Naive thymus-derived CD8-positive, alpha-beta T cell (primary cell): ENCODE results near the gene RAD51B. TPM values are rescaled to one million over a fixed set of nuclear protein-coding genes. Genes with fewer than 3 reads are reported as not detected.

Source experiments
- ATAC-seq, 2 donors: fragments of 150-1000 bp; cut with Tn5 transposase in 1 of 2; sonication (Bioruptor Pico), chemical (Tn5 transposase) in 1 of 2; 1 replicate in 1 of 2; 2 replicates in 1 of 2; pipeline ENCODE4 v1.10.0; 2021; ENCODE audit warnings: mild to moderate bottlenecking in 2 of 2, moderate library complexity in 2 of 2
- POLR2A ChIA-PET: fragments of 350-600 bp; sonication (Branson Sonifier 250); formaldehyde crosslinking; loops from one replicate; lab custom pipeline; 2021; ENCODE audit warnings: antibody characterized with exemption; lab: Charles Lee
- DNase-seq, 10 donors: peaks; one replicate each; pipeline versions ENCODE4 v3.0.0 to v3.0.0-alpha.2; 2020 to 2022
- H3K27ac Mint-ChIP-seq, 10 donors: one replicate each; pipeline ENCODE4 v1.8.0; 2020 to 2022; ENCODE audit warnings: mild to moderate bottlenecking in 10 of 10, mixed read lengths in 10 of 10, moderate library complexity in 4 of 10, inconsistent platforms in 1 of 10
- H3K27me3 Mint-ChIP-seq, 5 donors: one replicate each; pipeline ENCODE4 v1.8.0; 2021 to 2022; ENCODE audit warnings: mixed read lengths in 5 of 5
- H3K36me3 Mint-ChIP-seq, 3 donors: one replicate each; pipeline ENCODE4 v1.8.0; 2020 to 2022; ENCODE audit warnings: mixed read lengths in 3 of 3, mild to moderate bottlenecking in 2 of 3, inconsistent platforms in 1 of 3
- H3K4me1 Mint-ChIP-seq, 4 donors: one replicate each; pipeline ENCODE4 v1.8.0; 2021 to 2022; ENCODE audit warnings: mixed read lengths in 4 of 4
- H3K4me3 Mint-ChIP-seq, 10 donors: one replicate each; pipeline ENCODE4 v1.8.0; 2020 to 2022; ENCODE audit warnings: mild to moderate bottlenecking in 10 of 10, mixed read lengths in 10 of 10, moderate library complexity in 6 of 10, inconsistent platforms in 1 of 10
- H3K9me3 Mint-ChIP-seq, 9 donors: one replicate each; pipeline ENCODE4 v1.8.0; 2020 to 2022; ENCODE audit warnings: mixed read lengths in 9 of 9, mild to moderate bottlenecking in 3 of 9, inconsistent platforms in 1 of 9, moderate library complexity in 1 of 9
- polyA plus RNA-seq, 3 donors: library from polyadenylated mRNA; unstranded; fragments of 300-500 nt; fragmentation: Illumina TruSeq; gene quantifications; one replicate each; pipeline ENCODE4 v1.2.3, GENCODE V29; 2021
- total RNA-seq, 8 experiments: library from RNA in 2 of 8; stranded (reverse) in 2 of 8; gene quantifications; one replicate each; pipeline ENCODE4 v1.2.3 and lab custom pipeline; 2021 to 2026

Gene RAD51B
- total and polyA plus RNA-seq, 5 experiments from 2014 or later = 15.1 to 30.0 (median 26.4) TPM

DNA sequence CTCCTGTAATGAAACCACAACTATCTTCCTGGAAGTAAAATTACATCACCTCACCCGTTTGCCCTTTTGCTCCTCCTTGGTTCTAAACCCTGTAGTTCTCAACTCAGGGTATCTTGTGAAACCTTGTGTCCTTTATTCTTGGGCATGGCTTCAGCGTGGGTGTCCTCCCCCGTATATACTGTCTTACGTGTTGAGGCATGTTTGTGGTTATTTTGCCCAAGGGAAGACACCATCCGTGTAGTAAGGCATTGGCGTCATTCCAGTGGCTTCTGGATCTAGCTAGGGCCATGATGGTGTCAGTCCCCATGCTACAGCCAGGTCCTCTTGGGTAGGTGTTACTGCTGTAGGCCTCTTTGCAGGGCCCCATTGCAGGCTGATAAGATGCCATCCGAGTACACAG, 857.9 kb downstream of the RAD51B start:
- H3K27ac Mint-ChIP-seq = peak overlapping the region in 2 of 10 donors; percentile 23 to 49
- H3K9me3 Mint-ChIP-seq = no peaks in the 10 kb centered on the region
- POLR2A ChIA-PET = interaction anchor here (0.5 to 1.7 kb wide), 5 partner anchors 16 to 393 kb away, joined by 3 to 4 read pairs (median 3); partner anchors contain the start of gene ZFP36L1
- H3K4me1 Mint-ChIP-seq = peaks cover 12 to 42% (median 24%) of the 10 kb centered on the region in 4 donors
- no peaks in the 10 kb centered on the region for H3K27me3 Mint-ChIP-seq
- H3K4me3 Mint-ChIP-seq = no peak overlapping the region
- H3K36me3 Mint-ChIP-seq = no peaks in the 10 kb centered on the region
- ATAC-seq (no peak), DNase-seq (no peak)

DNA sequence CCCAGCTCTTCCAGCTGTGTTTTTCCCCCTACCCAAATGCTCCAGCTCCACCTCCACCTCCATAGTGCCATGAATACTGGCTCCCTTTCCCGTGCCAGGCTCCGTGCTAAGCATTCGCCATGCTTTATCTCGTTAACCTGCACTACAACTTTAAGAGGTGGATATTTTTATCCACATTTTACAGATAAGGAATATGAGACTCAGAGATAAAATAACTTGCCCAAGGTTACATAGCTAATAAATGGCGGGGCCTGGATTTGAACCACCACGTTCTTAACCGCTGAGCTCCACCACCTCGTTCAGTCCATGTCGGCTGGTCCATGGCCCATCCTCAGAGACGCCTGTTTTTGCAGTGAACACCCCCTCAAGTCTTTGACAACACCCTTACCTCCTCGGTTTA, 858.3 kb downstream of the RAD51B start:
- Mint-ChIP-seq H3K27me3 (no peaks in the 10 kb centered on the region), H3K4me3 (no peak overlapping the region), H3K36me3 (no peaks in the 10 kb centered on the region), H3K4me1 (peaks cover 13 to 42% (median 27%) of the 10 kb centered on the region in 4 donors), H3K9me3 (no peaks in the 10 kb centered on the region), H3K27ac (peak overlapping the region in 3 of 10 donors; percentile 6 to 48 (median 18))
- POLR2A ChIA-PET = interaction anchor here (0.5 to 1.0 kb wide), 5 partner anchors 104 to 393 kb away, joined by 3 to 4 read pairs (median 3); partner anchors contain the start of gene ZFP36L1
- ATAC-seq = no peak
- no peak for DNase-seq

DNA sequence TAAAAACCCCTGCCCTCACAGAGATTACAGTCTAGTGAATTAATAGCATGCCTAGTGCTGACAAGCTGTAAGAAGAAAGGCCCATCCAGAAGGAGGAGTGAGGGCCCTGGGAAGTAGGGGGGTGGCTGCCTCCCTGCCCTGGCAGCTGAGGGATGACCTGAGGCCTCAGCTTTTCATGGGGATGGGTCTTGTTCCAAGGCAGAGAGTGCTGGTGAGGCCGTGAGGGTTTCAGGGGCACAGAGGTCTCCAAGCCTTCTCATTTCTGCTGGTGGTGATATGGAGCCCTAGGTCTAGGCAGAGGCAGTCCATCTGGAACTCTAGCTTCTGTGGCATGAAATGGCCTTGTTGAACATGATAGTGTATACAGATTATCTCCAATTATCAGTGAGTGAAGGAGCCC, 858.9 kb downstream of the RAD51B start:
- POLR2A ChIA-PET = interaction anchor here (0.5 to 0.9 kb wide), 3 partner anchors 104 to 172 kb away, joined by 3 to 4 read pairs (median 3); partner anchors contain the start of gene ZFP36L1
- H3K36me3 Mint-ChIP-seq = no peaks in the 10 kb centered on the region
- no peaks in the 10 kb centered on the region for H3K9me3 Mint-ChIP-seq
- no peak for DNase-seq
- no peak for ATAC-seq
- H3K27ac Mint-ChIP-seq = peak overlapping the region in 3 of 10 donors; percentile 8 to 72 (median 48)
- no peaks in the 10 kb centered on the region for H3K27me3 Mint-ChIP-seq
- H3K4me3 Mint-ChIP-seq = no peak overlapping the region
- peaks cover 16 to 46% (median 33%) of the 10 kb centered on the region in 4 donors for H3K4me1 Mint-ChIP-seq

DNA sequence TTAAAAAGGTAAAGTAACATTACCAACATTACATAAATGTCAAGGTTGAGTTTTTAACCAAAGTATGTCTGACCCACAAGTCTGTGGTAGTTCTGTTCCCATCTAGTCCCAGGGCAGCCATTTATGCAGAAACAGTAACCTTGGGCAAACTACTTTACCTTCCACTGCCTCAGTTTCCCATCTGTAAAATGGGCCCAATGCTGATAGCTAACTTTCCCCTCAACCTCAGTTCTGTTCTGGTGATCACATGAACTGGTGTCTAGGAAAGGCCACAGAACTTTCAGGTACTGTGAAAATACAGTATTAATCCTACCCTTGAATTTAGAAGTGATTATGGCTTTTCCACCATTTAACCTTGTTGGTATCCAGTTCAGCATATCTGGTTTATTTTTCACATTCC, 859.7 kb downstream of the RAD51B start:
- Mint-ChIP-seq H3K36me3 (no peaks in the 10 kb centered on the region), H3K9me3 (no peaks in the 10 kb centered on the region), H3K4me1 (peaks cover 16 to 55% (median 40%) of the 10 kb centered on the region in 4 donors), H3K27me3 (no peaks in the 10 kb centered on the region), H3K27ac (peak overlapping the region in 1 of 10 donors; percentile 68), H3K4me3 (peak overlapping the region in 1 of 10 donors; percentile 19)
- DNase-seq (no peak), ATAC-seq (no peak)
- POLR2A ChIA-PET = no interaction called here

DNA sequence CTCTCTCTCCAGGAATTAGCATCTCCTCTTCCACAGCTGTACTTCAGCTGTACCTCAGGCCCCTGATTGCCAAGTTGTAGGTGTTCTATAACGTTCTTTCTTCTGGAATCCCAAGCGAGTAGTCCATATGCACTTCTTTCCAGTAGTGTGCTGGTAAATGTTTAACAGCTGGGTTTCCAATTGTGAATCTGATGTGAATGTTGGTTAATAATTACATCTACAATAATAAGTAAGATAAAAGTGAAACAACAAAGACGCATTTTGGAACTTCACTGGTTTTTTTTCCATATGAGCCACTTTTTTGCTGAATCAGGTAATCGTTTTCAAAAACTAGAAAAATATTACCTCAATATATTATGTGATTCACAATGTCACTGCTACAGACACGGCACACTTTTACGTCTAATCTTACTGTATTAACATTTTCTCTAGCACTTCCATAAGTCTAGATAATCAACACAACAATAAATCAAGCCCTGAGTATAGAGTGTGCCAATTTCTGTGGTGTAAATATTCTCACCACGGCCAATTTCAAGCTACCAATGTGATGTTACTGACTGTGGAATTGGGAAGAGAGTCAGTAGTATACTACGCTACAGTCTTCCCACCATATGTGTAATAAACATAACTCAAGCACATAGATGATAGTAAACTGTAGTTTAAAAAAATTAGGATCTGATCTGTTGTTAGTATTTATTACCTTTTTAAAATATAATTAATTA, 860.3 kb downstream of the RAD51B start:
- Mint-ChIP-seq H3K36me3 (no peaks in the 10 kb centered on the region), H3K27me3 (no peaks in the 10 kb centered on the region), H3K9me3 (no peaks in the 10 kb centered on the region), H3K27ac (peak overlapping the region in 4 of 10 donors; percentile 11 to 98 (median 44)), H3K4me3 (no peak overlapping the region), H3K4me1 (peaks cover 20 to 61% (median 46%) of the 10 kb centered on the region in 4 donors)
- ATAC-seq (no peak), DNase-seq (no peak)
- POLR2A ChIA-PET = interaction anchor here (0.9 kb wide), 1 partner anchor 136 kb away, joined by 3 read pairs; no protein-coding TSS in a partner anchor

DNA sequence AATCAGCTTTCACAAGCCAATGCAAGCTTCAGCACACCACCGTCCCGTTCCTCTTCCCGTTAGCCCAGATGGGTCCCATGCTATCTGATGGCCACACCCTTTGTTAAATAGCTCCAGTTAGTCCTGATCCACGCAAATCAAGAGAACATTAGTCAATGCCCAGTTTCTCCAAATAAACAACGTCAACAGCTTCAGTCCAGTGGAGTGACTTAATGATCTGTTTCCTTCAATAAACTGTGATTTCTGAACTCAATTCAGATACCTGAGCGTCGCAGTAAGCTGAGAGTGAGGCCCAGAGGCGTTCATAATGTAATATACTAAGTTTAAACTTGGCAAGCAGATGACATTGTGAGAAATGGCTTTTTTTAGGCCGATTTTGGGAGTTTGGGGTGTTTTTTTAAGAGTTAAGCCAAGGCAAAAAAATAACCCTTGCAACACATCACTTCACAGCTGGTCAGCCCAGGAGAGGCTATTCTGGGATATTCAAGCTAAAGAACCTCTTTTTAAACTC, 861.0 kb downstream of the RAD51B start:
- DNase-seq = no peak
- no peak overlapping the region for H3K4me3 Mint-ChIP-seq
- no peaks in the 10 kb centered on the region for H3K9me3 Mint-ChIP-seq
- no peak for ATAC-seq
- peaks cover 27 to 68% (median 53%) of the 10 kb centered on the region in 4 donors for H3K4me1 Mint-ChIP-seq
- POLR2A ChIA-PET = interaction anchor here (0.7 to 1.2 kb wide), 4 partner anchors 8 to 136 kb away, joined by 3 read pairs; no protein-coding TSS in a partner anchor
- H3K27me3 Mint-ChIP-seq = no peaks in the 10 kb centered on the region
- H3K36me3 Mint-ChIP-seq = no peaks in the 10 kb centered on the region
- H3K27ac Mint-ChIP-seq = peak overlapping the region in 3 of 10 donors; percentile 85 to 98 (median 90)

DNA sequence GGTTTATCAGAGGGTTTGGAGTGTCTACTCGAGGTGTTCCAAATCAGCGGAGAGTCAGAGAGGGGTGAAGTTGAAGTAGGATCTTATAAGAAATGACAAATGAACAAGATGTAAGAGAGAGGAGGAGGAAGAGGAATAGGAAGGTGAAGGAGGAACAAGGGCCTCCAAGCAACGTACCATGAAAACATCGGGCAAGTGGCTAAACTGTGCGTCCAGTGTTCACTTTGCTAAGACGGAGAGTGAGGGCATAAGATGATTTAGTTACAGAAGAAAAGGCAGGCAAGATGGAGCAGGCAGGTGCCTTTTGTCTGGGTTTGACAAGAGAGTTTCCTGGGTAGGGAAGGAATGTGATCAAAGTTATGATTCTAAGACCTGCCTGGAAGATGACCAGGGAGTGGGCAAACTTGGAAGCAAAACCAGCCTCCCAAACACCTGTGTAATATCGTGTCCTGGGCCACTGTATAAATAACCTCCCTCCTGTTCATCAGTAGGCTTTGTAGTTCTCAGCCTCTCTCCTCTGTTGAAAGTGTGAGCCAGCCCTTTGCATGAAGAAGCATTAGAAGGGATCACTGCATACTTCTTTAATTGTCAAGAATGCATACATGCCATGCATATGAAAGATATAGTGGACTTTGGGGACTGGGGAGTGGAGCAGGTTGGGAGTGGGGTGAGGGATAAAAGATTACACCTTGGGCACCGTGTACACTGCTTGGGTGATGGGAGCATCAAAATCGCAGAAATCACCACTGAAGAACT, 861.9 kb downstream of the RAD51B start:
- DNase-seq = no peak
- Mint-ChIP-seq H3K27me3 (no peaks in the 10 kb centered on the region), H3K9me3 (no peaks in the 10 kb centered on the region), H3K4me3 (peak overlapping the region in 7 of 10 donors; percentile 8 to 43 (median 31)), H3K36me3 (no peaks in the 10 kb centered on the region), H3K4me1 (peaks cover 33 to 76% (median 60%) of the 10 kb centered on the region in 4 donors), H3K27ac (peak overlapping the region in 8 of 10 donors; percentile 5 to 98 (median 78))
- no peak for ATAC-seq
- POLR2A ChIA-PET = interaction anchor here (0.7 to 4.8 kb wide), 4 partner anchors 94 to 135 kb away, joined by 3 to 94 read pairs (median 8); partner anchors contain the start of gene ZFP36L1

DNA sequence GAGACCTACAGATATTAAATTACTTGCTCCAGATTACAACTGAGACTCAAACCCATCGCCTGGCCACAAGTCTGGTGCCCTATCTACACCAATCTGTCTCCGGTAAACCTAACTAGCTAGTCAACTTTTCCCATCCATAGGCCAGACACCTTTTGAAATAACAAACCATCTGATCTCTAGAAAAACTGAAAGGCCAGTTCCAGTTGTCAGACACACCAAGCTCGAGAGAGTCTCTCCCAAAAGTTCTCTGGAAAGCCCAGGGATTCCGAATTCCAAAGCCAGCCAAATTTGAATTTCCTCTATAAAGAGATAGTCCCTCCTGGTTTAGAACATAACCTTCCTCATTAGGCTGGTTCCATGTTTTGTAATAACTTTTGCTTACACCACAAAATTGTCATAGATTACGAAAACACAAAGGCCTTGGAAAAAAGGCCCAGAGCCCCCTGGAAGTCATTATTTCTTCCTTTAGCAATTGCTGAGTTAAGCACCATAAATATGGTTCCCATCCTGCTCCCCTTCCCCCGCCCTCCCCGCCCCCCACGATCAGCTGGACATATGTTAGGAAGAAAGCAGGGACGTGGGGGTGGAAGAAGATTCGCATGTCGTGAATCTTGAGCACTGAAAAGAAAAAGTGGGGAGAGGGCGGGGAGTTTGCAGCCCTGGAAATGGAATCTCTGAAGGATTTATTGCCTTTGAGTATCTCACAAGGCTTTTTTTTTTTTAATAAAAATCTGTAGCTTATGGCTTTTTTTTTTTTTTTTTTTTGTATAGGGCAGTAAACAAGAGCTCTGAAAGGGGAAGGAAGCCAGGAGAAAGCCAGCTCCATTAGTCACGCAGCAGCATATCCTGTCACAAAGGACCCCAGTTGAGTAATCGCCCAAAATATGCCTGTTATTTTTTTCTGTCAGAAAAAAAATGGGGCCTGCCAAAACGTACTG, 862.9 kb downstream of the RAD51B start:
- H3K27ac Mint-ChIP-seq = peak overlapping the region; percentile 71 to 98 (median 92)
- ATAC-seq (no peak), DNase-seq (peak in 2 of 10 donors; percentile 8 to 40)
- H3K4me3 Mint-ChIP-seq = peak overlapping the region in 9 of 10 donors; percentile 7 to 83 (median 71)
- no peaks in the 10 kb centered on the region for H3K9me3 Mint-ChIP-seq
- H3K36me3 Mint-ChIP-seq = no peaks in the 10 kb centered on the region
- POLR2A ChIA-PET = interaction anchor here (0.6 to 4.8 kb wide), 17 partner anchors 9 to 399 kb away, joined by 3 to 94 read pairs (median 4); partner anchors contain the start of gene ZFP36L1
- peaks cover 35 to 80% (median 64%) of the 10 kb centered on the region in 4 donors for H3K4me1 Mint-ChIP-seq
- no peaks in the 10 kb centered on the region for H3K27me3 Mint-ChIP-seq

DNA sequence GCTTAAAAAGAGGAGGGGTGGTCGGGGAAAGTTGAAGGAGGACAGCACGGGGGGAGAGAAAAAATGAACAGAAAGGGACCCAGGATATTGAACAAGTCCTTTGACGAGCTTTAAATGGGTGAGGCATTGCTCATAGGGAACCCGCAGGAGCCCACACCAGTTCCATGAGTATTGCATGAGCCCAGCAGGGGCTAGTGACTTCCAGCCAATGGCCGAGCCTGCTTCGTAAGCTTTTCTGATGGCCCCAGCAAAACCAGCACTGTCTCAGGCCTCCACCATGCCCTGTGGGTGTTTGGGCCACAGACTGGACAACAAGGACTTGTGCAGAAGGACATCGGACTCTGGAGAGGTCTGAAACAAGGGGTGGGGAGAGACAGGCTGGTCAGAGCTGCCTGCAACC, 863.7 kb downstream of the RAD51B start:
- Mint-ChIP-seq H3K36me3 (no peaks in the 10 kb centered on the region), H3K27ac (peak overlapping the region; percentile 71 to 98 (median 92)), H3K27me3 (no peaks in the 10 kb centered on the region), H3K9me3 (no peaks in the 10 kb centered on the region), H3K4me1 (peaks cover 35 to 79% (median 64%) of the 10 kb centered on the region in 4 donors), H3K4me3 (peak overlapping the region in 9 of 10 donors; percentile 50 to 83 (median 71))
- no peak for ATAC-seq
- DNase-seq = no peak
- POLR2A ChIA-PET = interaction anchor here (0.7 to 4.8 kb wide), 15 partner anchors 8 to 400 kb away, joined by 3 to 94 read pairs (median 4); partner anchors contain the start of gene ZFP36L1

DNA sequence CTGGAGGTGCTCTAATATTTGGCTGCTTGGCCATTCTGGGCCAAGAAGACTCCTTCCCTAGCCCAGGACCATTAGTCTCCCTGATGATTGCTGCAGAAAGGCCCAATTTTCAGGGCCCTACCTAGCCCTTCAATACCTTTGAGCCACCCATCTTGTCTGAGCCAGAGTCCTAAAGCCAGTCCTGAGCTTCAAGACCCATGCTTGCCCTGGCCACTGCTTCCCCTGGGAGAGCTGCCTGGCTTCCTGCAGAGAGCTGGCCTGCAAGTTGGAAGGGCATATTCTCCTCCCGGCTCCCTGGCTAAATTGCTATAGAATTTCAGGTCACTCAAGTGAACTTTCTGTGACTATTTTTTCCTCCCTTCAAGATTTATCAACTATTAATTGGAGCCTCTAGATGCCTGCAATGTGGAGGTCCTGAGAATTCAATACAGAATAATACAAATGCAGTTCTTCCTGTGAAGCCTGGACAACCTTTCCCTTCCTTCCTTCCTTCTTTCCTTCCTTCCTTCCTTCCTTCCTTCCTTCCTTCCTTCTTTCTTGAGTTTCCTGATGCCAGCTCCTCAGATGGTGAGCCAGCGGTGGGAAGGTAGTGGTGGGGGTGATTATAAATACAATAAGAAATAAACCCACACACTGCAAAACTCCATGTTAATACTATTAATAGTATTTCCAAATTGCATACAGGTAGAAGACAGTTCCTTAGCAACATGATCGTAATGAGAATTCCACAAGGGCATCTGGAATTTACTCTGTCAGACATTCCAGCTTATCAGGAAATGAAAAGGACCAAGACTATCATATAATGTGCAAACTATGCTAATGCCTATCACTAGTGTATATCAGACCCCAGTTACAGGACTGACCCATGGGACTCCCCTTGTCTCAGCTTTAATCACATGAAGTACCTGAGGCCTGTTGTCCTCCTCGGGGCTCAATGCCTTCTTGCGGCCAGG, 865.2 kb downstream of the RAD51B start:
- no peaks in the 10 kb centered on the region for H3K27me3 Mint-ChIP-seq
- H3K4me3 Mint-ChIP-seq = peak overlapping the region in 9 of 10 donors; percentile 32 to 77 (median 72)
- POLR2A ChIA-PET = interaction anchor here (0.5 to 4.8 kb wide), 15 partner anchors 10 to 401 kb away, joined by 3 to 94 read pairs (median 7); partner anchors contain the start of gene ZFP36L1

More for the DNA sequence above, 865.2 kb downstream of the RAD51B start:
- Mint-ChIP-seq H3K27ac (peak overlapping the region; percentile 93 to 98 (median 96)), H3K36me3 (no peaks in the 10 kb centered on the region), H3K9me3 (no peaks in the 10 kb centered on the region), H3K4me1 (peaks cover 38 to 87% (median 72%) of the 10 kb centered on the region in 4 donors)
- DNase-seq (no peak), ATAC-seq (no peak)
